K562 (cell line): ENCODE measurements around the gene ULBP2. TPM values are rescaled to one million over a fixed set of nuclear protein-coding genes. Genes with fewer than 3 reads are reported as not detected.

Experiments used
- ARID3B ChIP-seq: fragments of 250-450 bp; sonication (Bioruptor Pico); IDR thresholded peaks from 2 replicates; pipeline ENCODE4 v1.4.0; 2020; ENCODE audit warnings: borderline replicate concordance
- BMI1 ChIP-seq: fragments of 150-350 bp; IDR thresholded peaks from 2 replicates; pipeline ENCODE4 v1.6.1; 2014; ENCODE audit warnings: low read length
- CBX8 ChIP-seq: fragments of 200-600 bp; sonication (generic); IDR thresholded peaks from 2 replicates; pipeline ENCODE4 v1.6.1; 2012; ENCODE audit warnings: borderline replicate concordance, mixed run types, low read depth, mild to moderate bottlenecking, moderate library complexity, mixed read lengths, low read length, control low read depth, inconsistent platforms; ENCODE audit not compliant: poor library complexity, severe bottlenecking; ENCODE audit errors: extremely low read depth
- CHD4 ChIP-seq: fragments of 200-600 bp; sonication (generic); IDR thresholded peaks from 3 replicates; pipeline ENCODE4 v1.6.1; 2012; ENCODE audit warnings: low read depth, mild to moderate bottlenecking, mixed read lengths, low read length, inconsistent platforms; ENCODE audit not compliant: insufficient read depth, insufficient replicate concordance, poor library complexity, severe bottlenecking
- DMBX1 ChIP-seq: fragments of 250-450 bp; sonication (Bioruptor Pico); IDR thresholded peaks from 2 replicates; pipeline ENCODE4 v1.8.0; 2022; ENCODE audit warnings: inconsistent platforms, mild to moderate bottlenecking, moderate library complexity, borderline replicate concordance
- ELF4 ChIP-seq: fragments of 450-650 bp; formaldehyde crosslinking; IDR thresholded peaks from 2 replicates; pipeline ENCODE4 v1.4.0; 2022; ENCODE audit warnings: missing genetic modification characterization
- EZH2 ChIP-seq: IDR thresholded peaks from 2 replicates; pipeline ENCODE4 v1.6.1; 2012; ENCODE audit warnings: low read depth, mild to moderate bottlenecking, inconsistent platforms, low read length, borderline replicate concordance
- HBP1 ChIP-seq: fragments of 450-650 bp; formaldehyde crosslinking; IDR thresholded peaks from 2 replicates; pipeline ENCODE4 v1.4.0; 2022; ENCODE audit warnings: missing genetic modification characterization
- KAT7 ChIP-seq: sonication (generic); formaldehyde crosslinking; IDR thresholded peaks from 2 replicates; pipeline ENCODE4 v1.8.0; 2022; ENCODE audit warnings: missing genetic modification reagents, mild to moderate bottlenecking, borderline replicate concordance
- KLF6 ChIP-seq: fragments of 250-450 bp; sonication (Bioruptor Pico); IDR thresholded peaks from 2 replicates; pipeline ENCODE4 v1.4.0; 2020; ENCODE audit warnings: mild to moderate bottlenecking, moderate library complexity, borderline replicate concordance
- PHF20 ChIP-seq: fragments of 450-650 bp; IDR thresholded peaks from 2 replicates; pipeline ENCODE4 v1.6.1; 2018; ENCODE audit not compliant: partially characterized antibody
- POLR2A ChIP-seq: fragments of 450-650 bp; conservative IDR thresholded peaks from 2 replicates; pipeline ENCODE4 v1.6.1; 2016
- RAD21 ChIP-seq, 2 experiments: fragments of 250-450 bp in 1 of 2; fragments of 450-650 bp in 1 of 2; sonication (Bioruptor Pico) in 1 of 2; formaldehyde crosslinking in 1 of 2; IDR thresholded peaks in 1 of 2; conservative IDR thresholded peaks in 1 of 2; 2 replicates each; pipeline versions ENCODE4 v1.4.0 to v1.8.0; 2020 to 2022; ENCODE audit warnings: mild to moderate bottlenecking in 2 of 2, moderate library complexity in 1 of 2
- RBM34 ChIP-seq: fragments of 200-400 bp; formaldehyde crosslinking; IDR thresholded peaks from 2 replicates; pipeline ENCODE4 v1.6.1; 2018; ENCODE audit warnings: low read length, borderline replicate concordance; ENCODE audit not compliant: insufficient read depth
- SMARCC2 ChIP-seq: fragments of 450-650 bp; IDR thresholded peaks from 2 replicates; pipeline ENCODE4 v1.6.1; 2017; ENCODE audit warnings: antibody characterized with exemption, moderate library complexity, mild to moderate bottlenecking, low read depth
- STAT5B ChIP-seq: fragments of 250-450 bp; sonication (Bioruptor Pico); IDR thresholded peaks from 2 replicates; pipeline ENCODE4 v1.8.0; 2021; ENCODE audit warnings: mild to moderate bottlenecking, inconsistent platforms
- USF2 ChIP-seq: sonication (generic); formaldehyde crosslinking; IDR thresholded peaks from 2 replicates; pipeline ENCODE4 v1.5.0; 2020; ENCODE audit warnings: missing genetic modification reagents
- ZKSCAN8 ChIP-seq: fragments of 200-800 bp; sonication (Bioruptor generic); IDR thresholded peaks from 2 replicates; pipeline ENCODE4 v1.6.1; 2016; ENCODE audit warnings: missing genetic modification characterization, missing compliant biosample characterization
- polyA plus RNA-seq, 8 experiments: library from polyadenylated mRNA; depleted of rRNA in 4 of 8; stranded (reverse) in 5 of 8; unstranded in 3 of 8; fragments of >200 nt; fragmentation: Nextera tagmentation in 2 of 8; fragmentation: Illumina TruSeq in 1 of 8; extraction: Ambion mirVana in 2 of 8; extraction: Trizol in 1 of 8; gene quantifications; 2 replicates each; pipeline versions ENCODE4 v1.2.1 to v1.2.3, GENCODE V29; 2011 to 2014; ENCODE audit warnings: inconsistent platforms in 1 of 8, missing spikeins in 1 of 8
- total RNA-seq, 7 experiments: library from RNA; depleted of rRNA in 6 of 7; stranded (reverse); fragments of >200 nt in 6 of 7; fragmentation: Illumina TruSeq in 2 of 7; extraction: Trizol in 2 of 7; gene quantifications; 2 replicates each; pipeline versions ENCODE4 v1.2.1 to v1.2.3, GENCODE V29; 2011 to 2021; ENCODE audit warnings: low replicate concordance in 1 of 7
- TF ChIP-seq, protein P1 (sequence below), 2 experiments: IDR thresholded peaks in 1 of 2; conservative IDR thresholded peaks in 1 of 2; 2 replicates each; pipeline ENCODE4 v1.6.1; 2016; ENCODE audit warnings: low read depth in 2 of 2, mild to moderate bottlenecking in 1 of 2, missing compliant biosample characterization in 1 of 2, missing genetic modification characterization in 1 of 2, moderate library complexity in 1 of 2

ULBP2 gene
- total and polyA plus RNA-seq, 9 of the 15 experiments (the other 6 are each of a cell fraction or from before 2014, with no cell fraction given), result 0.50 to 5.3 (median 1.2) TPM

- TF ChIP-seq CBX8 (no peak), KAT7 (CRISPR knock-in tag) (no peak), POLR2A (no peak), SMARCC2 (no peak), PHF20 (peak; percentile 29), ZKSCAN8 (CRISPR knock-in tag) (no peak), CHD4 (no peak), EZH2 (no peak), ARID3B (no peak), ELF4 (CRISPR knock-in tag) (no peak), DMBX1 (CRISPR knock-in tag) (no peak; the same call in 1 of the 2 replicates), BMI1 (no peak), RBM34 (no peak), USF2 (no peak), KLF6 (no peak), HBP1 (CRISPR knock-in tag) (no peak; the same call in 1 of the 2 replicates), RAD21 (CRISPR knock-in tag; conservative IDR thresholded peaks at IDR 0.05 in 1 of 2, IDR thresholded peaks at IDR 0.05 in 1 of 2) (peak; percentile 95 to 96), STAT5B (no peak)
- TF ChIP-seq, protein P1, sequence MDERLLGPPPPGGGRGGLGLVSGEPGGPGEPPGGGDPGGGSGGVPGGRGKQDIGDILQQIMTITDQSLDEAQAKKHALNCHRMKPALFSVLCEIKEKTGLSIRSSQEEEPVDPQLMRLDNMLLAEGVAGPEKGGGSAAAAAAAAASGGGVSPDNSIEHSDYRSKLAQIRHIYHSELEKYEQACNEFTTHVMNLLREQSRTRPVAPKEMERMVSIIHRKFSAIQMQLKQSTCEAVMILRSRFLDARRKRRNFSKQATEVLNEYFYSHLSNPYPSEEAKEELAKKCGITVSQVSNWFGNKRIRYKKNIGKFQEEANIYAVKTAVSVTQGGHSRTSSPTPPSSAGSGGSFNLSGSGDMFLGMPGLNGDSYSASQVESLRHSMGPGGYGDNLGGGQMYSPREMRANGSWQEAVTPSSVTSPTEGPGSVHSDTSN (CRISPR knock-in tag; IDR thresholded peaks at IDR 0.05; ENCODE audit: low read depth), result no peak
- TF ChIP-seq, protein P1 (tag; conservative IDR thresholded peaks at IDR 0.05; ENCODE audit: low read depth), result no peak
Measured at GRCh38 chr6:149934249-149935156, 7.3 kb upstream of the ULBP2 start (continued).
